ENCODE measurements around the gene GRM5.
A peak's percentile ranks its signal among the peaks of the same experiment; 100 is the strongest.
"Not testable (repeated sequence)": the region's sequence is repeated elsewhere in the genome, so short reads cannot be mapped to it uniquely, and the experiment has no call there.

GRM5 gene

DNA sequence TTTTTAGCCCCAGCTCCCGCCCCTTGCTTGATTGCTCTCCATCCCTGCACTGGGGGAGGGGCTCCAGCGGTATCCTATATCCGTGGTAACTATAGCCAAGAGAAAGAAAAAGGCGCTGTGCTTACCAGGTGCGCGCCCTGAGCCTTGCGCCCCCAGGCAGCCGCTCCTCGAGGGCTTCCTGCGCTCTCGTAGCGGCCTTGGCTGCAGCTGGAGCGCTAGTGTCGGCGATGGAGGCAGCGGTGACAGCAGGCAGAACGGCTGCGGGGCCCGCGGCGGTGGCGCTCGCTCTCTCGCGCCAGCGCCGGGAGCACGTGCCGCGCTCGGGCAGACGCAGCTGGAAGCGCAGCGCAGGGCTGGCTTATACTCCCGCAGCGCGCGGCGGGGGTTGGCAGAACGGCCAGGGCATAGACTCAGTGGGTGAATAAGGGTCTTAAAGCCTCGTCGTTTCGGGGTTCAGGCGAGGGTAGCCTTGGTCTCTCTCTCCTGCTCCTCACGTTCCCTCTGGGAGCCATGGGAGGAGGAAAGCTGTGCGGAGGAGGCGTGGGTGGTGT lies at the start of gene GRM5:
GRM5 (minus strand) TSS at position 332 of the 551 bp plus-strand sequence. CDS start 18,110 bp downstream, outside the sequence.
- not testable (repeated sequence) for DNase-seq

DNA sequence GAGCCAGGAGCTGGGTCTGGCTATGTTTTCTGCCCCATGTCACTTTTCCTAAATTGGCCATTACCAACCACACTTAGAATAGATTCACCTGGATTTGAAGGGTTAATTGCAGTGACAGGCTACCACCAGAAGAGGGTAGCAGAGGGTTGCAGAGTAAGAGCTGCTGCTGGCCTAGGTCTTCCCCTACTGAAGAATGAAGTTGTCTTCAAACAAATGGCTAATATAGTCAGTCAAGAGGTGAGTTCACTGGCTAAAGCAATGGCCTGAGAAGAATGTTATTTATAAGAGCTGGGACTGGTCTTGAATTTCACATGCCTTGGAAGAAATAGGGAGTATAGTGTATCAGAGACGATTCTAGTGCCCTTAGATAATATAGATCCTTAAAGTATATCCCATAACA lies 32.2 kb upstream of the GRM5 start:
- peak; percentile 18 for DNase-seq

GRCh38 chr11:89093806-89094205 lies 28.0 kb upstream of the GRM5 start:
- DNase-seq: not testable (repeated sequence)

DNA sequence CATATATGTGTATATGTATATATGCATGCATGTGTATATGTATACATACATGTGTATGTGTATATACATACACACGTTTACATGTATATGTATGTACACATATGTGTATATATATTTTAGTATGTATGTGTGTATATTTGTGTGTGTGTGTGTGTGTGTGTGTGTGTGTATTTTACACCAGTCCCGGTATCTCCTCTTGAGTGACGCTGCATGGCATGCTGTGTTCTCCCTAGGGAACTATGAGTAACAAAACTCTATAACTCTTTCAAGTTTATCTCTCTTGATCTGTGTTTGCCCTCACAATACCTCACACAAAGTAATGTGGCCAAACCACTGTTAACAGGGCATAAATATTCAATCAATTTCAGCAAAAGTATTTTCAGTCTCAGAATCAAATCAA lies 19.2 kb upstream of the GRM5 start:
- DNase-seq: not testable (repeated sequence)

- not testable (repeated sequence) for DNase-seq
Measured at GRCh38 chr11:89070911-89071310, 5.1 kb upstream of the GRM5 start.

DNA sequence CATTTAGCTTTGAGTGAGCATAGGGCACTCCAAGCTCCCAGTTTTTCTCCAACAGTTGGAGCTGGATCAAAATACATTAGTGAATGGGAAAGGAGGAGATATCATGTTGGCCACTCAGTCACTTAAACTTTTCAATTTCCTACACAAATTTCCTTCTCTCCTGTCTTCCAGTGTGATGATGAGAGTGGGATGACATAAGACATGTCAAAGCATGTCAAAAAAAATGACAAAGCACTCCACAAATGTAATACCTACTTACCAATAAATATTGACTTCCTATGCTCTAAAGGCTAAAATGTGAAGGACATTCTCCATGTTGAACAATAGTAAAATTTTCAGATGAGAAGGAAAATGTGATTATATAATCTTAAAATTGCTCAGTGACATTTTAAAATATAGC lies 1.5 kb upstream of the GRM5 start:
- DNase-seq: no peak

DNA sequence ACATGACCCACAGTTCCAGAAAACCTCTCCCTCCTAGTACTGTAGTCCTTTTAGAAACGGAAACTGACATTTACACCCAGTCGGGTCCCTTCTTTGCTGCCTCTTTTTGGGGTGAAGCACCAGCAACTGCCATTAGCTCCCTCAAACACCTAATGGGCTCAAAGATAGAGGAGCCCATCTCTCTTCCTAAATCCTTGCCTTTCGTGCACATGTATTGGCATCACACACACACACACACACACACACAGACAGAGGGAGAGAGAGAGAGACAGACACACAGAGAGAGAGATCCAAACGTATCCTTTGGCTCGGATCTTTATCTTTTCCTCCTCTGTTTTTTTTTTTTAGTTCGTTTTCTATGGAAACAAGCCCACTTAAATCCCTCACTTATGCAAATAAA lies 716 bp downstream of the GRM5 start:
- no peak for DNase-seq

DNA sequence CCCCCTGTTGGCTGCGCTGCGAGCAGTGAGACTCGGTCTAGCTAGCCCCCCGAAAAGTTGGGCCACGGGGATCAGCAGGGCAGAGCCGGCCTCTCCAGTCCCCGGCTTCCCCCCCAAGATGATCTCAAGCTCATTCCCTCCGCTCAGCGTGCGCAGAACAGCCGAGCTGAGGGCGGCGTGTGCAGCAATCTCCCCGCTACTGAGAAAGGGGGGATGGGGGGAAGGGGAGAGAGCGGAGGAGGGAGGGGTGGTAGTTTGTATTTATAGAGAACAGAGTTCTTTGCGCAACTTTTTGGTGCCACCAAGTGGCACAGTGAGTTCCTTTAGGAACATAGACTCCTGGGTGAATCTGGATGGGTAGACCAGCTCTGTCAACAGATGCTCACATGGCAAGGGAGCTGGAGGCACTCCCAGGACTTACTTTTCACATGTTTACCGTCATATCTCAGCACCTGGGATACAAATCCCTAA lies 2.3 kb downstream of the GRM5 start:
- not testable (repeated sequence) for DNase-seq

DNA sequence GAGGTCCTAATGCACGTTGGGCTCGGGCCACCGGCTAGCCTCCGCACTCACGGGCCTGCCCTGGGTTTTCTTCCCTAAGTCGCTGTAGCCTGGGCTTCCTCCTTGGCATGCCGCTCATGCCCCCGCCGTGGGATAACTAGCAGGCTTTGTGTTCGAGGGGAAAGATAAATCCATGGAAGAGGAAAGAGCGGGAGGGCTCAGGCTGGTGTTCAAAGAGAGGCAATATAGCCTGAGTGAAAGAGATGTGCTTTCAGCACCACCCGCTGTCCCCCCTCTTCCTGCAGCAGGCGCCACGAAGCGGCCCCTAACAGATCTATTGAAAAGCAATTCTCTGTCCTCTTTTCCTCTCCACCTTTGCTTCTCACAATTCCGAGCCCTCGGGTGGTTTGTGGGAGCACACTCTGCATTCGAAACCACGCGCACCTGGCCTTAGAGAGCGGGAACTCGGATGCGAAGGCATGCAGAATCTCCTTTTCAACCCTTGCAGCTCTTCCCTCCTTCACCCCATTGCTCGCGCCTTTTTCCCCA lies 2.9 kb downstream of the GRM5 start:
- not testable (repeated sequence) for DNase-seq

- DNase-seq: not testable (repeated sequence)
Measured at GRCh38 chr11:89061839-89062238, 3.9 kb downstream of the GRM5 start.

GRCh38 chr11:89057406-89057805 lies 8.4 kb downstream of the GRM5 start:
- DNase-seq: not testable (repeated sequence)

DNA sequence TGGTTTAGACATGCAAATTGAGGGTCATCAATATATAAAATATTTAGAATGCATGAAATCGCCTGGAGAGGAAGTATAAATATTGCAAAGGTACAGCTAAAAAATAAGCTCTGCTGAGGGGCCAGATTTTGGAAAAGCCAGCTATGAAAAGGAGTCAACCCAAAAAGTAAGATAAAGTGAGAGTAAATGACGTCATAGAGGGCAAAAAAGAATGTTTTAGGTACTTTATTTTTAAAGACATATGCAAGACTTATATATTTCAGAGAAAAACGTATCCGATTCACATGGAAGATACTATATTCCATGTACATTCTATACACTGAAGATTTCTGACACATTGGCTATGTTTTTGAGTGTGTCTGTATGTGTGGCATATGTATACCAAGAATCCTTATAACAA lies 13.6 kb downstream of the GRM5 start:
- DNase-seq: no peak

DNA sequence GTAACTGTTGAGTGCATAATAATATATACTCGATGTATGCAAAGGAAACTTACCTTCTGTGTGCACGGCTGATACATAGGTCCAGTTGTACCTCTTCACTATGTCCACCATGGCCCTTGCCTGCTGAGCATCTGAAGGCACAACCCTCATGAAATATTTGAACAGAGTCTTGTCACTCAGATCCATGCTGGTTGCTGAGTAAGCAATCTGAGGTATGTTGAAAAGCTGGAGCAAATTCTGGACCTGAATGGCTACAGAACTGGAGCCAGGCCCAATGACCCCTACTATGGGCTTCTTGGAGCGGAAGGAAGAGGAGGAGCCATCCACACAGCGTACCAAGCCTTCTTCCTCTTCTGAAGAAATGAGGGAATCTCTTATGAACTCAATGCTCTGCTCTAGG lies 18.6 kb downstream of the GRM5 start:
- not testable (repeated sequence) for DNase-seq

DNA sequence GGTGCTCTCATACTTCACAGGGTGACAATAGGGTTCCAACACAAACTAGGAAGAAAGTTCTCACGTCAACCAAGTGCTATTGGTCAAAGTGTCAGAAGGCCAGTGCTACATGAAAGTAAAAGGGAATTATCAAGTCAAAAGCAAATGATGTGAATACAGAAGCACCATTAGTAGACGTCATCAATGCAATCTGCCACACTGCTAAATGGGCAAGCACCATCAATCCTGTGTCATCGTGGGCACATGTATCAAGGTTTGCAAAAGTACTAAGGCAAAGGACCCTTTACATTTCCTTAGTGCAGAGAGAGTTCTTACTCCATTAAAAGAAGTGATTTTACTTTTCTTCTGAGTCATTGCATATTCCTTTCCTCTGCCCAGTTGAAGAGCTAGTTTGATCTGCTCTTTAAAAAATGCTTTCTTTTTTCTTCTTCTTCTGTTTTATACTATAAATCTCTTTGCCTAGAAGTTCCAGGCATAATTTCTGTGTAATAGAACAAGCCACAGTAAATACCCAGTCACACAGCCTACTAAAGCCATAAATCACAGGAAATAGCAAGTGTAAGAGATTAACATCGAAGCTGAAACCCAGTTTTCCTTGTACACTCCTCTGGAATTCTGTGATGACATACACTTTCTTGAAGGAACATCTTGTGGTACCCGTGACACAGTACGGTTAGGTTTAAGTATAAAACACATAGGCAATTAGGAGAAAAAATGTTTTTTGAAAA lies 21.8 kb downstream of the GRM5 start:
- DNase-seq: not testable (repeated sequence)

DNA sequence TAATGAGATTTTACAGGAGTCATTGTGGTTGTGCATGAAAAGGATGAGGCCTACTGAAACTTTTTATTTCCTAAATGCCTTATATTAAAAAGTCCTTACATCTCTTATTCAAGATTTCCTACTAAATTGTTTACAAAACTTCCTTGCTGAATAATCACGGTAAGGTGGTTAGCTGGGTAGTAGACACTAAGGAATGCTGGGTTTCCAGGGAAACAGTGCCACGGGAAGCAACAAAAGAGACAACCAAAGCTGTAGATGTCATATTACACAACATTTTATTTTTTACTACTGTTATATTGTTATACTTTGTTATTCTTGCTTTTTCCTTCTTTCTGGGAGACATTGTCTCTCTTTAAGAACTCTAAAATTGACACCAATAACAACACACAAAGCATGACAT lies 36.1 kb downstream of the GRM5 start:
- not testable (repeated sequence) for DNase-seq

DNA sequence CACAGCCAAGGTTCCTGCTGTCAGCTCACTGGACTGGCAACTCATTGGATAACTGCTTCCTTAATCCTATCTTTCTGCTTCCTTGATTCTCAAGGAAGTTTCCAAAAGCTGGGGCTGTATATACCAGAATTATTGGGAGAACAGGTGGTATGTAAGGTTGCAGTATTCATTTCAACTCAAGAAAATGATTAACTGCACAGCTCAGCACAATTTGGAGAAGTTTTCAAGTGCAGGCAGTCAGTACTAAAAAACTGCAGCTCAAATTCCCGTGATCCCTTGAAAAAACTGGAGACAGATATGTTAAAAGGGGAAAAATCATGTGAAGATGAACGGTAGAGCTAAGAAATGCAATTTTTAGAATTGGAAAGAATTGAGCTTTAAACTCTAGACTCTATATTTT lies 44.4 kb downstream of the GRM5 start:
- DNase-seq: no peak

DNA sequence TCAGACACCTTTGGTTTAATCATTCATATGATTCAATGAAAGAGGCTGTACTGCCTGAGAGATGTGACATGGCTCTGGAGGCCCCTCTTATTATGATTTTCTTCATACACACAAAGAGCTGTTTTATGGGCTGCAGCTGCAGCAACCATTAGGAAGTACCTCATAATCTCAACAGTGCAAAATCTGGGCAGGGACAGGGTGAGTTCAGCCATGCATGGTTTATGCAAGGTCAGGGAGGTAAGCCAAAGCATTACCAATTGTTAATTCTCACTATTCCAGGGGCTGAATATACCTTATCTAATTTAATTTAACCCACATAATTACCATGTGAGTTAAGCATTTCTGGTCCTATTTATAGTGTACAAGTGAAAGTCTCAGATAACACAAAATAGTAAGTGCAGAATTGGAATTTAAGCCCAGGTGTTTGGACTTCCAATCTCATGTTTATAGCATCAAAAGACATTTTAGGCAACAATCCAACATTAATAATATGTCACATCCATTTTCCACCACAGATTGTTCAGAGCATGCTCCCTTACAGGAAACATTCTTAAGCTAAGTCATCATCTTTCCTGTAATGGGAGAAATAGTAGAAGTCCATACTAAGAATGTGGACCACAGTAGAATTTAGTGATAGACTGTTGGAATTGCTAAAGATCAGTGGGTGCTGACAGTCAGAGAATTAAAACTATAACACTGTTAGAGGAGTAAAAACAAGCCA lies 45.8 kb downstream of the GRM5 start:
- not testable (repeated sequence) for DNase-seq

- DNase-seq: no peak
Measured at GRCh38 chr11:89016214-89016613, 49.6 kb downstream of the GRM5 start.

GRCh38 chr11:89015614-89016013 lies 50.2 kb downstream of the GRM5 start:
- DNase-seq: no peak

GRCh38 chr11:89000852-89001251 lies 64.9 kb downstream of the GRM5 start:
- DNase-seq: not testable (repeated sequence)

DNA sequence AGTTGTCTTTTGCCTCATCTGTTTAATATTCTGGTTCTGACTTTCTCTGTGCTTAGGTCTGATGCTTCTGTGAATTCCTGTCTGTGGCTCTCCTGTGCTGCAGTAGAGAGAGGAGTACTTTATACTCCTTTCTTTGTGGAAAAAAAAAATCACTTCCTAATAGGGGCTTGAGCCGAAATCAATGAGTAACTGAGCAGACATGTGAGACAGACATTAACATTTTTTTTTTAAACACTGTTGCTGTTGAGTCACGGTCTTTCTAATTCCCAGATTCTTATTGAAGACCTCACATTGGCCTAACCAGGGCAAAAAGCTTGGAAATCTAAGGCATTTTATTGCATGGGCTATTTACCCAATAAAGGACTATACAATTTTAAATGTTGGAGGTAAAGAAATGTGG lies 86.1 kb downstream of the GRM5 start:
- DNase-seq: no peak

- not testable (repeated sequence) for DNase-seq
Measured at GRCh38 chr11:88978992-88979391, 86.8 kb downstream of the GRM5 start.

GRCh38 chr11:88975441-88975840 lies 90.3 kb downstream of the GRM5 start:
- not testable (repeated sequence) for DNase-seq

GRCh38 chr11:88972210-88972609 lies 93.6 kb downstream of the GRM5 start:
- DNase-seq: no peak
